Measurements from ENCODE around the gene STRA8.

STRA8 gene

GRCh38 chr7:135270577-135271254 lies 37.1 kb downstream of the STRA8 start:
- no peak for DNase-seq

GRCh38 chr7:135271255-135271615 lies 37.6 kb downstream of the STRA8 start:
- no peak for DNase-seq

- DNase-seq: no peak
Observed at GRCh38 chr7:135272303-135272702, 38.7 kb downstream of the STRA8 start.

- no peak for DNase-seq
Observed at GRCh38 chr7:135273581-135273980, 39.9 kb downstream of the STRA8 start.

GRCh38 chr7:135274495-135275268 lies 41.0 kb downstream of the STRA8 start:
- peak; percentile 64 for DNase-seq

GRCh38 chr7:135275971-135276580 lies 42.4 kb downstream of the STRA8 start:
- no peak for DNase-seq

GRCh38 chr7:135277161-135277560 lies 43.5 kb downstream of the STRA8 start:
- no peak for DNase-seq

GRCh38 chr7:135281363-135281949 lies 47.8 kb downstream of the STRA8 start:
- peak; percentile 81 for DNase-seq

GRCh38 chr7:135282561-135283254 lies 49.1 kb downstream of the STRA8 start:
- DNase-seq: no peak

- DNase-seq: peak; percentile 76
Observed at GRCh38 chr7:135283959-135284638, 50.5 kb downstream of the STRA8 start.

- no peak for DNase-seq
Observed at GRCh38 chr7:135285547-135286233, 52.1 kb downstream of the STRA8 start.

- DNase-seq: no peak
Observed at GRCh38 chr7:135286876-135287275, 53.2 kb downstream of the STRA8 start.

GRCh38 chr7:135290594-135290993 lies 57.0 kb downstream of the STRA8 start:
- DNase-seq: no peak

- peak; percentile 23 for DNase-seq
Observed at GRCh38 chr7:135291809-135292253, 58.2 kb downstream of the STRA8 start.

GRCh38 chr7:135299235-135299634 lies 65.6 kb downstream of the STRA8 start:
- no peak for DNase-seq

GRCh38 chr7:135300913-135301765 lies 67.5 kb downstream of the STRA8 start:
- DNase-seq: no peak

Data from NCI-H2171 treated with DMSO at 0.1 percent for 48 hours (cell line).